ENCODE results near the gene GHRL.

Gene GHRL

GRCh38 chr3:10294030-10294586 is 1.4 kb upstream of the GHRL start:
- TF ChIP-seq CTCF (IDR thresholded peaks at IDR 0.05; ENCODE audit: control insufficient read depth, insufficient read depth, low read depth, low read length, missing control alignments): no peak

GRCh38 chr3:10291641-10292040 is 1.1 kb downstream of the GHRL start:
- no peak for TF ChIP-seq CTCF (IDR thresholded peaks at IDR 0.05; ENCODE audit: control insufficient read depth, insufficient read depth, low read depth, low read length, missing control alignments)
- DNase-seq (ENCODE audit: low read depth): no peak
- no peak overlapping the region for H3K4me3 ChIP-seq (ENCODE audit: control insufficient read depth, low read depth, low read length)

More at GRCh38 chr3:10294030-10294586, 1.4 kb upstream of the GHRL start:
- H3K4me3 ChIP-seq (ENCODE audit: control insufficient read depth, low read depth, low read length): no peak overlapping the region
- no peak for DNase-seq (ENCODE audit: low read depth)

- TF ChIP-seq CTCF (IDR thresholded peaks at IDR 0.05; ENCODE audit: control insufficient read depth, insufficient read depth, low read depth, low read length, missing control alignments): no peak
- DNase-seq (ENCODE audit: low read depth): no peak
- no peak overlapping the region for H3K4me3 ChIP-seq (ENCODE audit: control insufficient read depth, low read depth, low read length)
Measured at GRCh38 chr3:10290481-10291176, 2.1 kb downstream of the GHRL start.

GRCh38 chr3:10289787-10290355 is 2.9 kb downstream of the GHRL start:
- TF ChIP-seq CTCF (IDR thresholded peaks at IDR 0.05; ENCODE audit: control insufficient read depth, insufficient read depth, low read depth, low read length, missing control alignments): no peak
- DNase-seq (ENCODE audit: low read depth): no peak
- H3K4me3 ChIP-seq (ENCODE audit: control insufficient read depth, low read depth, low read length): no peak overlapping the region

- DNase-seq (ENCODE audit: low read depth): no peak
- TF ChIP-seq CTCF (IDR thresholded peaks at IDR 0.05; ENCODE audit: control insufficient read depth, insufficient read depth, low read depth, low read length, missing control alignments): no peak
- H3K4me3 ChIP-seq (ENCODE audit: control insufficient read depth, low read depth, low read length): no peak overlapping the region
Measured at GRCh38 chr3:10289077-10289476, 3.7 kb downstream of the GHRL start.

GRCh38 chr3:10288575-10288960 is 4.2 kb downstream of the GHRL start:
- no peak overlapping the region for H3K4me3 ChIP-seq (ENCODE audit: control insufficient read depth, low read depth, low read length)
- no peak for TF ChIP-seq CTCF (IDR thresholded peaks at IDR 0.05; ENCODE audit: control insufficient read depth, insufficient read depth, low read depth, low read length, missing control alignments)
- no peak for DNase-seq (ENCODE audit: low read depth)

All from AG09309 (cell line).